DMS79 (cell line): Measurements from ENCODE around the gene FRMD4A.
"Not testable (repeated sequence)": the region's sequence is repeated elsewhere in the genome, so short reads cannot be mapped to it uniquely, and the experiment has no call there.

ENCODE experiments used
- DNase-seq: peaks from one replicate; lab custom pipeline; 2025; lab: John Stamatoyannopoulos, UW

Gene FRMD4A

GRCh38 chr10:13844651-13845050, 486.1 kb downstream of the FRMD4A start:
- no peak for DNase-seq

GRCh38 chr10:13842117-13842516, 488.6 kb downstream of the FRMD4A start:
- no peak for DNase-seq

- DNase-seq = no peak
Measured at GRCh38 chr10:13840036-13840435, 490.7 kb downstream of the FRMD4A start.

- no peak for DNase-seq
Measured at GRCh38 chr10:13839430-13839990, 491.2 kb downstream of the FRMD4A start.

- DNase-seq = no peak
Measured at GRCh38 chr10:13839030-13839429, 491.7 kb downstream of the FRMD4A start.

GRCh38 chr10:13837966-13838365, 492.8 kb downstream of the FRMD4A start:
- DNase-seq = no peak

GRCh38 chr10:13834581-13835286, 496.0 kb downstream of the FRMD4A start:
- no peak for DNase-seq

GRCh38 chr10:13831711-13832141, 499.0 kb downstream of the FRMD4A start:
- no peak for DNase-seq

- DNase-seq = no peak
Measured at GRCh38 chr10:13830385-13830784, 500.3 kb downstream of the FRMD4A start.

GRCh38 chr10:13829790-13830189, 500.9 kb downstream of the FRMD4A start:
- DNase-seq = no peak

GRCh38 chr10:13828284-13828683, 502.4 kb downstream of the FRMD4A start:
- not testable (repeated sequence) for DNase-seq

GRCh38 chr10:13827076-13827797, 503.5 kb downstream of the FRMD4A start:
- no peak for DNase-seq

- DNase-seq = no peak
Measured at GRCh38 chr10:13823709-13824405, 506.9 kb downstream of the FRMD4A start.

GRCh38 chr10:13823096-13823708, 507.5 kb downstream of the FRMD4A start:
- no peak for DNase-seq

- no peak for DNase-seq
Measured at GRCh38 chr10:13822490-13822889, 508.2 kb downstream of the FRMD4A start.

- no peak for DNase-seq
Measured at GRCh38 chr10:13820964-13821337, 509.8 kb downstream of the FRMD4A start.

- no peak for DNase-seq
Measured at GRCh38 chr10:13820119-13820963, 510.4 kb downstream of the FRMD4A start.

- no peak for DNase-seq
Measured at GRCh38 chr10:13816195-13816925, 514.4 kb downstream of the FRMD4A start.

- DNase-seq = no peak
Measured at GRCh38 chr10:13815756-13816155, 515.0 kb downstream of the FRMD4A start.

- DNase-seq = no peak
Measured at GRCh38 chr10:13813550-13813949, 517.2 kb downstream of the FRMD4A start.

- DNase-seq = no peak
Measured at GRCh38 chr10:13812804-13813203, 517.9 kb downstream of the FRMD4A start.
